Measurements from ENCODE around the gene HUS1B. TPM values are rescaled to one million over a fixed set of nuclear protein-coding genes. Genes with fewer than 3 reads are reported as not detected.

The HUS1B gene
- polyA plus RNA-seq, 2 donors = 0.22 to 0.26 TPM

GRCh38 chr6:617456-618100 lies 39.3 kb downstream of the HUS1B start:
- no peak overlapping the region for H3K27ac ChIP-seq (ENCODE audit: low read depth in 2 of 2, low read length in 1 of 2)
- no peaks in the 10 kb centered on the region for H3K27me3 ChIP-seq (ENCODE audit: control insufficient read depth in 1 of 2, insufficient read depth in 2 of 2, low read length in 2 of 2)
- H3K36me3 ChIP-seq (ENCODE audit: control insufficient read depth in 2 of 2, insufficient read depth in 2 of 2, low read length in 1 of 2) = peaks cover 0 to 15% of the 10 kb centered on the region in 2 donors
- H3K4me1 ChIP-seq (ENCODE audit: control insufficient read depth in 2 of 2, insufficient read depth in 2 of 2, low read length in 1 of 2) = no peaks in the 10 kb centered on the region
- no peak overlapping the region for H3K4me3 ChIP-seq (ENCODE audit: low read depth in 1 of 2, low read length in 2 of 2)
- no peaks in the 10 kb centered on the region for H3K9me3 ChIP-seq (ENCODE audit: control insufficient read depth in 2 of 2, insufficient read depth in 1 of 2, low read depth in 1 of 2, low read length in 1 of 2)
- WGBS, 2 donors = 84 to 92% methylated on average over 11 of the region's 11 CpGs

GRCh38 chr6:613981-614380 lies 42.9 kb downstream of the HUS1B start:
- Histone ChIP-seq H3K36me3 (ENCODE audit: control insufficient read depth in 2 of 2, insufficient read depth in 2 of 2, low read length in 1 of 2) (peaks cover 0 to 5% of the 10 kb centered on the region in 2 donors), H3K4me3 (ENCODE audit: low read depth in 1 of 2, low read length in 2 of 2) (no peak overlapping the region), H3K27ac (ENCODE audit: low read depth in 2 of 2, low read length in 1 of 2) (no peak overlapping the region), H3K9me3 (ENCODE audit: control insufficient read depth in 2 of 2, insufficient read depth in 1 of 2, low read depth in 1 of 2, low read length in 1 of 2) (no peaks in the 10 kb centered on the region), H3K27me3 (ENCODE audit: control insufficient read depth in 1 of 2, insufficient read depth in 2 of 2, low read length in 2 of 2) (no peaks in the 10 kb centered on the region), H3K4me1 (ENCODE audit: control insufficient read depth in 2 of 2, insufficient read depth in 2 of 2, low read length in 1 of 2) (no peaks in the 10 kb centered on the region)
- WGBS, 2 donors = 84 to 90% methylated on average over 7 of the region's 7 CpGs

- H3K9me3 ChIP-seq (ENCODE audit: control insufficient read depth in 2 of 2, insufficient read depth in 1 of 2, low read depth in 1 of 2, low read length in 1 of 2) = no peaks in the 10 kb centered on the region
- 60 to 63% methylated on average over 4 of the region's 4 CpGs for WGBS, 2 donors
- peaks cover 0 to 2% of the 10 kb centered on the region in 2 donors for H3K36me3 ChIP-seq (ENCODE audit: control insufficient read depth in 2 of 2, insufficient read depth in 2 of 2, low read length in 1 of 2)
- H3K4me3 ChIP-seq (ENCODE audit: low read depth in 1 of 2, low read length in 2 of 2) = no peak overlapping the region
- no peaks in the 10 kb centered on the region for H3K27me3 ChIP-seq (ENCODE audit: control insufficient read depth in 1 of 2, insufficient read depth in 2 of 2, low read length in 2 of 2)
- no peak overlapping the region for H3K27ac ChIP-seq (ENCODE audit: low read depth in 2 of 2, low read length in 1 of 2)
- no peaks in the 10 kb centered on the region for H3K4me1 ChIP-seq (ENCODE audit: control insufficient read depth in 2 of 2, insufficient read depth in 2 of 2, low read length in 1 of 2)
Observed at GRCh38 chr6:611928-612327, 45.0 kb downstream of the HUS1B start.

GRCh38 chr6:610882-611281 lies 46.0 kb downstream of the HUS1B start:
- Histone ChIP-seq H3K27ac (ENCODE audit: low read depth in 2 of 2, low read length in 1 of 2) (no peak overlapping the region), H3K36me3 (ENCODE audit: control insufficient read depth in 2 of 2, insufficient read depth in 2 of 2, low read length in 1 of 2) (peaks cover 0 to 5% of the 10 kb centered on the region in 2 donors), H3K4me1 (ENCODE audit: control insufficient read depth in 2 of 2, insufficient read depth in 2 of 2, low read length in 1 of 2) (no peaks in the 10 kb centered on the region), H3K4me3 (ENCODE audit: low read depth in 1 of 2, low read length in 2 of 2) (no peak overlapping the region), H3K9me3 (ENCODE audit: control insufficient read depth in 2 of 2, insufficient read depth in 1 of 2, low read depth in 1 of 2, low read length in 1 of 2) (no peaks in the 10 kb centered on the region), H3K27me3 (ENCODE audit: control insufficient read depth in 1 of 2, insufficient read depth in 2 of 2, low read length in 2 of 2) (no peaks in the 10 kb centered on the region)
- 58 to 76% methylated on average over 2 of the region's 2 CpGs for WGBS, 2 donors

GRCh38 chr6:609905-610304 lies 47.0 kb downstream of the HUS1B start:
- H3K9me3 ChIP-seq (ENCODE audit: control insufficient read depth in 2 of 2, insufficient read depth in 1 of 2, low read depth in 1 of 2, low read length in 1 of 2) = no peaks in the 10 kb centered on the region
- H3K27ac ChIP-seq (ENCODE audit: low read depth in 2 of 2, low read length in 1 of 2) = no peak overlapping the region
- H3K4me3 ChIP-seq (ENCODE audit: low read depth in 1 of 2, low read length in 2 of 2) = no peak overlapping the region
- 94 to 98% methylated on average over 4 of the region's 4 CpGs for WGBS, 2 donors
- peaks cover 0 to 5% of the 10 kb centered on the region in 2 donors for H3K36me3 ChIP-seq (ENCODE audit: control insufficient read depth in 2 of 2, insufficient read depth in 2 of 2, low read length in 1 of 2)
- H3K27me3 ChIP-seq (ENCODE audit: control insufficient read depth in 1 of 2, insufficient read depth in 2 of 2, low read length in 2 of 2) = no peaks in the 10 kb centered on the region
- no peaks in the 10 kb centered on the region for H3K4me1 ChIP-seq (ENCODE audit: control insufficient read depth in 2 of 2, insufficient read depth in 2 of 2, low read length in 1 of 2)

GRCh38 chr6:606829-607379 lies 50.0 kb downstream of the HUS1B start:
- WGBS, 2 donors = 89 to 94% methylated on average over 14 of the region's 14 CpGs
- H3K36me3 ChIP-seq (ENCODE audit: control insufficient read depth in 2 of 2, insufficient read depth in 2 of 2, low read length in 1 of 2) = peaks cover 0 to 10% of the 10 kb centered on the region in 2 donors
- H3K27me3 ChIP-seq (ENCODE audit: control insufficient read depth in 1 of 2, insufficient read depth in 2 of 2, low read length in 2 of 2) = no peaks in the 10 kb centered on the region
- H3K27ac ChIP-seq (ENCODE audit: low read depth in 2 of 2, low read length in 1 of 2) = no peak overlapping the region
- no peaks in the 10 kb centered on the region for H3K9me3 ChIP-seq (ENCODE audit: control insufficient read depth in 2 of 2, insufficient read depth in 1 of 2, low read depth in 1 of 2, low read length in 1 of 2)
- H3K4me3 ChIP-seq (ENCODE audit: low read depth in 1 of 2, low read length in 2 of 2) = no peak overlapping the region
- H3K4me1 ChIP-seq (ENCODE audit: control insufficient read depth in 2 of 2, insufficient read depth in 2 of 2, low read length in 1 of 2) = no peaks in the 10 kb centered on the region

Other genes with a start within 250 kb of the HUS1B start
- 1 to 10 TPM; 5.0 to 9.5 TPM for gene EXOC2, start 36.0 kb upstream of the HUS1B start, polyA plus RNA-seq

Measured in esophagus (tissue), 2 donors.